ENCODE measurements around the gene DNMT1. TPM values are rescaled to one million over a fixed set of nuclear protein-coding genes. Genes with fewer than 3 reads are reported as not detected.

Gene DNMT1
- total and polyA plus RNA-seq, 2 donors (not counting 1 experiment from before 2014, with no cell fraction given) = 53.0 to 119 TPM

DNA sequence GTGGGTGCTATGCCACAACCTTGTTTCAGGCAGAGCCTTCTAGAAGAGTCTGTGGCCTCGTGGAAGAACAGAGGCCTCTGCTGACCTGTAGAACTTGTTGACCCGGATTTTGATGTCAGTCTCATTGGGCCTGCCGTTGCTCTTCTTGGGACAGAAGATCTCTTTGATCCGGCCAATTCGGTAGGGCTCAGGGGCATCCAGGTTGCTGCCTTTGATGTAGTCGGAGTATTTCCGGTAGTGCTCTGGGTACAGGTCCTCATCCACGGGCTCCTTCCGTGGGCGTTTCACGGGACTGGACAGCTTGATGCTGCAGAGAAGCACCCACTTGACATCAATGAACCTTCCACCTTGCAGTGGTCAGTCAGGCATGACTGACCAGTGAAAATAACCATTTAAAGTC, 51.1 kb downstream of the DNMT1 start:
- H3K4me3 ChIP-seq (ENCODE audit: control extremely low read depth in 1 of 5, extremely low read depth in 1 of 5, insufficient read depth in 1 of 5, low read depth in 2 of 5, low read length in 4 of 5) = no peak overlapping the region
- no peak overlapping the region for H3K9ac ChIP-seq (ENCODE audit: low read length)
- Mint-ChIP-seq H3K9me3 (ENCODE audit: insufficient read depth) (no peaks in the 10 kb centered on the region), H3K27me3 (no peaks in the 10 kb centered on the region), H3K4me1 (no peaks in the 10 kb centered on the region), H3K27ac (no peak overlapping the region), H3K4me3 (no peak overlapping the region)
- DNase-seq (no peak), ATAC-seq (ENCODE audit: low read depth) (no peak)
- no peak for TF ChIP-seq EZH2 (IDR thresholded peaks at IDR 0.05; ENCODE audit: borderline replicate concordance, insufficient read depth, low read depth, low read length, poor library complexity, severe bottlenecking)
- TF ChIP-seq CTCF (IDR thresholded peaks at IDR 0.05) = no peak
- ChIA-PET POLR2A (no interaction called here), CTCF (interaction anchor here (0.7 to 1.6 kb wide), 2 partner anchors 16 to 106 kb away, joined by 3 to 10 read pairs; no protein-coding TSS in a partner anchor)
- no peaks in the 10 kb centered on the region for H3K79me2 ChIP-seq (ENCODE audit: control insufficient read depth, insufficient read depth, low read length)
- H2AFZ ChIP-seq (ENCODE audit: insufficient read depth, low read depth, low read length, poor library complexity, severe bottlenecking) = no peak overlapping the region
- no peaks in the 10 kb centered on the region for H3K4me1 ChIP-seq (ENCODE audit: control insufficient read depth in 2 of 2, insufficient read depth in 2 of 2, low read length in 2 of 2)
- no peaks in the 10 kb centered on the region for H3K9me3 ChIP-seq (ENCODE audit: control extremely low read depth in 1 of 3, control insufficient read depth in 2 of 3, insufficient read depth in 1 of 3, low read length in 2 of 3)
- intact Hi-C loops (cut with micrococcal nuclease) = no loop called here
- no peaks in the 10 kb centered on the region for H4K20me1 ChIP-seq (ENCODE audit: control insufficient read depth, insufficient read depth, low read length, poor library complexity, severe bottlenecking)
- no peak overlapping the region for H3K27ac ChIP-seq (ENCODE audit: low read length in 2 of 2)
- 96% methylated on average over 11 of the region's 11 CpGs for WGBS (ENCODE audit: insufficient coverage)
- H3K4me2 ChIP-seq (replicated peaks; ENCODE audit: low read depth, low read length, poor library complexity, severe bottlenecking) = no peak overlapping the region
- H3K36me3 ChIP-seq (replicated peaks in 1 of 2; ENCODE audit: control extremely low read depth in 1 of 2, control insufficient read depth in 1 of 2, extremely low read depth in 1 of 2, insufficient read depth in 2 of 2, low read length in 1 of 2) = peaks cover 1 to 81% of the 10 kb centered on the region in 2 experiments
- H3K27me3 ChIP-seq (replicated peaks in 1 of 4; ENCODE audit: control extremely low read depth in 1 of 4, control insufficient read depth in 3 of 4, insufficient read depth in 4 of 4, low read length in 3 of 4) = no peaks in the 10 kb centered on the region

- Histone ChIP-seq H2AFZ (ENCODE audit: insufficient read depth, low read depth, low read length, poor library complexity, severe bottlenecking) (no peak overlapping the region), H4K20me1 (ENCODE audit: control insufficient read depth, insufficient read depth, low read length, poor library complexity, severe bottlenecking) (no peaks in the 10 kb centered on the region), H3K4me2 (replicated peaks; ENCODE audit: low read depth, low read length, poor library complexity, severe bottlenecking) (no peak overlapping the region), H3K4me1 (ENCODE audit: control insufficient read depth in 2 of 2, insufficient read depth in 2 of 2, low read length in 2 of 2) (no peaks in the 10 kb centered on the region), H3K36me3 (replicated peaks in 1 of 2; ENCODE audit: control extremely low read depth in 1 of 2, control insufficient read depth in 1 of 2, extremely low read depth in 1 of 2, insufficient read depth in 2 of 2, low read length in 1 of 2) (peaks cover 1 to 83% of the 10 kb centered on the region in 2 experiments), H3K9ac (ENCODE audit: low read length) (no peak overlapping the region), H3K4me3 (ENCODE audit: control extremely low read depth in 1 of 5, extremely low read depth in 1 of 5, insufficient read depth in 1 of 5, low read depth in 2 of 5, low read length in 4 of 5) (no peak overlapping the region), H3K27ac (ENCODE audit: low read length in 2 of 2) (no peak overlapping the region), H3K9me3 (ENCODE audit: control extremely low read depth in 1 of 3, control insufficient read depth in 2 of 3, insufficient read depth in 1 of 3, low read length in 2 of 3) (no peaks in the 10 kb centered on the region), H3K79me2 (ENCODE audit: control insufficient read depth, insufficient read depth, low read length) (no peaks in the 10 kb centered on the region), H3K27me3 (replicated peaks in 1 of 4; ENCODE audit: control extremely low read depth in 1 of 4, control insufficient read depth in 3 of 4, insufficient read depth in 4 of 4, low read length in 3 of 4) (no peaks in the 10 kb centered on the region)
- intact Hi-C loops (cut with micrococcal nuclease) = no loop called here
- Mint-ChIP-seq H3K27ac (no peak overlapping the region), H3K9me3 (ENCODE audit: insufficient read depth) (no peaks in the 10 kb centered on the region), H3K4me3 (no peak overlapping the region), H3K4me1 (no peaks in the 10 kb centered on the region), H3K27me3 (no peaks in the 10 kb centered on the region)
- CTCF ChIA-PET = interaction anchor here (0.6 to 1.6 kb wide), 3 partner anchors 23 to 1010 kb away, joined by 3 to 10 read pairs (median 3); no protein-coding TSS in a partner anchor
- ATAC-seq (ENCODE audit: low read depth) (no peak), DNase-seq (no peak)
- WGBS (ENCODE audit: insufficient coverage) = 94% methylated on average over 10 of the region's 15 CpGs
- TF ChIP-seq CTCF (IDR thresholded peaks at IDR 0.05) = no peak
- no peak for TF ChIP-seq EZH2 (IDR thresholded peaks at IDR 0.05; ENCODE audit: borderline replicate concordance, insufficient read depth, low read depth, low read length, poor library complexity, severe bottlenecking)
- POLR2A ChIA-PET = no interaction called here
These were observed 51.9 kb downstream of the DNMT1 start for GRCh38 chr19:10142701-10143375.
